Femur (tissue), 1 donor: ENCODE results near the gene AADACL3.

ENCODE experiments used
- DNase-seq: peaks from one replicate; pipeline ENCODE4 v3.0.0-alpha.2; 2017

AADACL3 gene

DNA sequence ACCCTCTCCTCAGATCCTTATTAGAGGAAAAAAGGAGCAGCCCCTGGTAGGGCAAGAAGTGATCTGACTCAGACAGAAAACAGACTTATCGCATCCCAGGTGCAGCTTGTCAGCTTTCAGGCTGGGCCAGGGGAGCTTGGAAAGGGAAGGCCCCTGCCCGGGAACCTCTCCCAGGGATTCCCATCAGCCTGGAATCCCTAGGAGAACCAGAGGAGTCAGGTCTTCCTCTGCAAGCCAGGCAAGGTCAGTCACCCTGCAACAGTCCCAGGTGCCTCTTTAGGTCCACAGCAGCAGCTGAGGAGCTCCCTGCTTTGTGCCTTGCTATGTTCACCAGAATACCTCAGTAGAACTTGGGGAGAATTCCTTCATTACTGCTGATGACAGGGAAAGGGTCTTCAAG lies 54.7 kb downstream of the AADACL3 start:
- DNase-seq = no peak

GRCh38 chr1:12771186-12771585 lies 55.3 kb downstream of the AADACL3 start:
- DNase-seq = no peak

DNA sequence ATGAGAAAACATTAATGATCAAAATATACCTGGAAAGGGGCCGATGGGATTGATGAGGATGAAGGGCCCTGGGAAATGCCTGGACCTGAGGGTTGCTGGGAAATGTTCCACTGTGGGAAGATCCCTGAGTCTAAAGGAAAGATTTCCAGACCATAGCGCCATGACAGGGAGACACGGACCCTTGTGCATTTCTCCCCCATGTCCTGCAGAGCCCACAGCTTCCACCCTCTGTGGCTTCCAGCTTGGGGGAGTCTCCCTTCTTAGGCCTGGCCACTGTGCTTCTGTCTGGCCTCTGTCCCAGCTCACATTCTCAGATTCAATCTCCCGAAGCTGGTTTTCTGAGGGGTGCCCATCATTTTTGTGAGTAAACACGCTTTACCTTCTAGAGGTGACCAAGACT lies 56.6 kb downstream of the AADACL3 start:
- DNase-seq = no peak

DNA sequence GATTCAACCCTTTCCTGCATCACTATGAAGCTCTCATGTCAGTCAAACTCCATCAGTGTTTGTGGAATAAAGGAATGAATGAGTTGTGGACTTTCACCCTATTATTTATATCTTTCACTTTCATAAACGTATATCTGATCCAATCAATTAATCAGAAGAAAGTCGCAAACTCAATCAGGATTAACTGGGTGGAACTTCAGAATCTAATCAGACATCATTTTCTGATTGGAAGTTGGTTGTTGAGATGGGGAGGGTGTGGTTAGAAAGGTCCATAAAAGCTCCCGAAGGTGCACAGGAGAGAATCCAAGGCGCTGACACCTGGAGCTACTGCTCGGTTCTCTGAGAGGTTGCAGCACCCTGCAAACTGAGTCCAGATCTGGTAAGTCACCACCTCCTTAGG lies 57.5 kb downstream of the AADACL3 start, which contains the start of gene PRAMEF12:
TSS of gene PRAMEF12 (plus strand) at position 301 of the 400 bp plus-strand sequence. CDS start 1,130 bp downstream, outside the sequence.
- DNase-seq = no peak

DNA sequence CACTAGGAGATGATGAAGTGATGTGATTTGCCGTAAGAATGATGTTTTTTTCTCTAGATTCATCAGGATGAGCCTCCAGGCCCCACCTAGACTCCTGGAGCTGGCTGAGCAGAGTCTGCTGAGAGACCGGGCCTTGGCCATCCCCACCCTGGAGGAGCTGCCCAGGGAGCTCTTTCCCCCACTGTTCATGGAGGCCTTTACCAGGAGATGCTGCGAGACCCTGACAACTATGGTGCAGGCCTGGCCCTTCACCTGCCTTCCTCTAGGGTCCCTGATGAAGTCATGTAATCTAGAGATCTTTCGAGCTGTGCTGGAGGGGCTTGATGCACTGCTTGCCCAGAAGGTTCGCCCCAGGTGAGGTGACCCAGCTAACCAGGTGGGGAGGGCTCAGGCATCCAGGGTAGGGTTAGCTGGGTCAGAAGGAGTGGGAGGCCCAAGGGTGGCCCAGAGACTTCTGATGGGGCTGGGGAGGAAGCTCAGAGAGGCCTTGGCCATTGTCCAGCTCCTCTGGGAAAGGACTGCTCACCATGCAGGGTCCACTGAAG lies 59.0 kb downstream of the AADACL3 start:
- DNase-seq = no peak

- DNase-seq = no peak
Observed at GRCh38 chr1:12775443-12775842, 59.5 kb downstream of the AADACL3 start.

- DNase-seq = no peak
Observed at GRCh38 chr1:12776801-12777557, 61.1 kb downstream of the AADACL3 start.
